ENCODE results near the gene KSR1.
A peak's percentile ranks its signal among the peaks of the same experiment; 100 is the strongest.
"Not testable (repeated sequence)": the region's sequence is repeated elsewhere in the genome, so short reads cannot be mapped to it uniquely, and the experiment has no call there.

The KSR1 gene

GRCh38 chr17:27621942-27622559 lies 165.8 kb downstream of the KSR1 start:
- no peak for DNase-seq

GRCh38 chr17:27622986-27623385 lies 166.7 kb downstream of the KSR1 start:
- no peak for DNase-seq

GRCh38 chr17:27623614-27624013 lies 167.4 kb downstream of the KSR1 start:
- DNase-seq: no peak

- no peak for DNase-seq
Measured at GRCh38 chr17:27624539-27624938, 168.3 kb downstream of the KSR1 start.

DNA sequence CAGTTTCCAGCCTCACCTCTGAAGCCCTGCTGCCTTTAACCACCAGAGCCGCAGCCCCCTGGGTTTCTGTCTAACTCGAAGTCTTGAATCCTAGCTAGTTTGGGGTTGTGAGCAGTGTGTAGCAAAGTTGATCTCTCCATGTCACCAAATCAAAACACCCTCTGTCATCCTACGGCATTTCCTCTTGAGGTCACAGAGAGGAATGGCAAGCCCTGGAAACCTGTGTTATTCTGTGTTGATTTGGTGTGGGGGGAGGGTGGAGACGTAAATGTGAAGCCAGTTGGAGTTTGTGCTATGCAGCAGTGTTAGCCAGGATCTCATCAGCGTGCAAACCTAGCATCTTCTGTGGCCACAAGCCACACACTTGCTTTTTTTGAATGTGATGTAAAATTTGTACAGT lies 169.6 kb downstream of the KSR1 start:
- DNase-seq: no peak

DNA sequence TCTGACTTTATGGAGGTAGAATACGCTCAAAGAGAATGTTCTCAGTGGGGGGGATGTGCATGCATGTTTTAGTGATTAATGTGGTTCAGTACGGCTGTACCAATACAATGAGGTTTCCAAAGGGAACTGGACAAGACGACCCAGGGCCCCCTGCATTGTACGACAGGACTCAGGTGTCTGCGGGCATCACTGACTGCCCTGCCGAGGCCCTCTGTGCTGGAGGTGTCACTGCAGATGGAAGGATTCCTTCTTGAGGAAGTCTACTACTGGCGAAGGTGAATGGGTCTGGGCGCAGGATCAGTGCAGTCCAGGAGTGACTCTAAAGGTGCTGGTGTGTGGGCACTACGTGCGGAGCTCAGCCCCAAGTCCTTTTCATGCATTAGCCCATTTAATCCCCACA lies 171.3 kb downstream of the KSR1 start:
- DNase-seq: no peak

DNA sequence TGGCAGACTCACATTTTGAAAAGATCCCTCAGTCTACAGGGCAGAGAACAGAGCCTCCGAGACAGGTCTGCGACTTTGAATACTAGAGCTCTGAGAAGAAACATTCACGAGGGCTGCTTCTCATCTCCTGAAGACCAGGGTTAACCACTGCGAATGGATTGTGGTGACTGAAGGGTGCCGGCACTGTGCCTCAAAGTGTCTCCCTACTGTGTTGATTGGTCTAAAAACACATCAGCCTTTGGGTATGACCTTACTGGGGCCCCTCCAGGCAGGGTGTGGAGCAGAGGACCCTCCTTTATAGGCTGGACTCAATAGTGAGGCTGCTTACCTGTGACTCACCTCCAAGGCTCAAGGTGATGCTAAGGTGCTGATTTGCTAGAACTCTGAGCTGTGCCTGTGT lies 172.1 kb downstream of the KSR1 start:
- no peak for DNase-seq

DNA sequence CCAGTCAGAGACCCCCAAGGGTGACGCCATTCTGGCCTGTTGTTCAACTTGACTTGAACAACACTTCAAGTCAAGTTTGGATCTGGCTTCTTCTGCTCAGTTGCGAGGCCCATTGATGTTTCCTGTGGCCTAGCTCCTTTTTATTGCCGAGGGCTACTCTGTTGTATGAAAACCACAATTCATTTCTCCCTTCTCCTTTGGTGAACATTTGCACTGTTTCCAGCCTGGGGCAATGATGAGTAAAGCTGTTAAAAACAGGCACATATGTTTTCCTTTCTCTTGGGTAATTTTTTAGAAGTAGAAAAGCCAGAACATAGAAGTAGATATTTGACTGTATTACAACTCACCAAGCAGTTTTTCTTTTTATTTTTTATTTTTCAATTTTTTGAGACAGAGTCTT lies 173.0 kb downstream of the KSR1 start:
- not testable (repeated sequence) for DNase-seq

GRCh38 chr17:27630607-27631410 lies 174.6 kb downstream of the KSR1 start, which contains the start of gene LGALS9:
LGALS9 (plus strand) TSS chr17:27631188; CDS start chr17:27631266, 78 bp downstream.
- DNase-seq: peak; percentile 21

DNA sequence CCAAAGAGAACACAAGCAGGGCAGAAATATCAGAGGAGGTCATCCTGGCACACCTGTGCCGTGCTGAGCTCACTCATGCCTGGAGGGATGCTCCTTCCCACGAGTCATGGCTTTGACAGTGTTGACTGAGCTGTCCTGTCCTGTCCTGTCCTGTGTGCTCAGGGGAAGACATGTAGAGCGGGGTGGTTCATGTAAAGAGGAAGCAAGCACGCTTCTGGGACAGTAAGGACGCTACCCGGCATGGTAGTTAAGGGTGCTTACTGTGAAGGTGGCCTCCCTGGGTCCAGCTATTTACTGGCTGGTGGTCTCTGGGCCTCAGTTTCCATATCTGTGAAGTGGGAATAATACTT lies 175.1 kb downstream of the KSR1 start:
- DNase-seq: no peak

GRCh38 chr17:27631897-27632725 lies 175.9 kb downstream of the KSR1 start:
- DNase-seq: no peak

GRCh38 chr17:27632766-27633165 lies 176.5 kb downstream of the KSR1 start:
- DNase-seq: not testable (repeated sequence)

GRCh38 chr17:27633312-27634025 lies 177.2 kb downstream of the KSR1 start:
- DNase-seq: no peak

- DNase-seq: no peak
Measured at GRCh38 chr17:27634026-27634335, 177.7 kb downstream of the KSR1 start.

- DNase-seq: no peak
Measured at GRCh38 chr17:27634776-27635175, 178.5 kb downstream of the KSR1 start.

DNA sequence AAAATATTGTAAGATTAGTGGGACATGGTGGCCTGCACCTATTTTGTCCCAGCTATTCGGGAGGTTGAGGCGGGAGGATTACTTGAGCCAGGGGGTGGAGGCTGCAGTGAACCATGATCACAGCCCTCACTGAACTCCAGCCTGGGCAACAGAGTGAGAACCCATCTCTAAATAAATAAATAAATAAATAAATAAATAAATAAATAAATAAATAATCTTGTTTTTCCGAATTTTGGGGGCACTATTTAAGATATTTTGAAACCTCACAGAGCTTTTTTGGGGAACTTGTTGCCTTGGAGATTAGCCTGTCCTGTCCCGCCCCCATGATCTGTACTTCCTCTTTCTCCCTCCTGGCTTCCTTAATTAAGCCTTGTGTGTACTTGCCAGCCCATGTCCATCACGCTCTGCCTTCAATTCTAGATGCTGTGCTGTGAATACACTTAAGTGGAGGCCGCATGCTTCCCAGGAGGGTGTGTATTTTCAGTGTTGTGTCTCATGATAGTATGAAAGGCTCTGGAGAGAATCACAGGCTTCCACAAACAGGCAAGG lies 179.1 kb downstream of the KSR1 start:
- DNase-seq: no peak

GRCh38 chr17:27636005-27636520 lies 179.8 kb downstream of the KSR1 start:
- DNase-seq: not testable (repeated sequence)

DNA sequence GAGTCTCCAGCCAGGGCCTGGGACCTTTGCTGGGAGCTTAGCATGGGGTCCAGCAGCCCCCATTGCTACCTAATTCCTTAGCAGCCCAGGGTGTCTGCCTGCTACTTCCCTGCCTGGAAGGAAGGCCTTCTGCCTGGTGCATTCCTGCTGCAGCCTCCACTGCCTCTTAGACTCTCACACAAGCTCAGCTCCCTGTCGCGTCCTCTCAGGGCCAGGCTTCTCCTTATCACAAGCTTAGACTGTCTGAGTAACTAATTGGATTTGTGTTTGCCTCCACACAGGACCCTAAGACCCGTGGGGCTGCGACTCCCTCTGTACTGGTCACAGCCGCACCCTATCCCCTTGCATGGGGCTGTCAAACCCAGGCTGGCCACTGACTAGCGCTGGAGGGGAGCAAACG lies 181.6 kb downstream of the KSR1 start:
- DNase-seq: not testable (repeated sequence)

GRCh38 chr17:27638415-27638914 lies 182.2 kb downstream of the KSR1 start:
- DNase-seq: not testable (repeated sequence)

GRCh38 chr17:27640790-27641189 lies 184.5 kb downstream of the KSR1 start:
- DNase-seq: no peak

DNA sequence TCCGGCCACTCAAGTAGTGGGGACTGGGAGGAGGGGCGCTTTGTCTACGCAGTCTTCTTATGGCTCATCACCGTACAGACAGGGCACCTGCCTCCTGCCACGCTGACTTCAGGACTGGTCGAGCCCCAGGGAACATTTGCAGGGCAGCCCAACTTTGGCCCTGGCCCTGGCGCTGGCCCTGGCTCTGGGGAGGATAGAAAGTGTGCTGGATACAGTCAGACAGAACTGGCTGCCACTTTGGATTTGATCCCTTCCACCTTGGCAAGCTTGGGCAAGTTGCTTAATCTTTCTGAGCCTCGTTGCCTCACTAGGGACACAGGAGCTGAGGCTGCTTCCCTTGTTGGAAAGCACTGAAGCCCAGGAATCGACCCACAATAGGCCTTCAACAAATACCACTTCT lies 188.3 kb downstream of the KSR1 start:
- DNase-seq: no peak

GRCh38 chr17:27645621-27646020 lies 189.4 kb downstream of the KSR1 start:
- DNase-seq: not testable (repeated sequence)

Measured in activated gamma-delta T cell treated with Interleukin-2 at 50 U/mL for 16 hours (primary cell).